ENCODE results near the gene ASMT.
"Not testable (repeated sequence)": the region's sequence is repeated elsewhere in the genome, so short reads cannot be mapped to it uniquely, and the experiment has no call there.

ASMT gene

DNA sequence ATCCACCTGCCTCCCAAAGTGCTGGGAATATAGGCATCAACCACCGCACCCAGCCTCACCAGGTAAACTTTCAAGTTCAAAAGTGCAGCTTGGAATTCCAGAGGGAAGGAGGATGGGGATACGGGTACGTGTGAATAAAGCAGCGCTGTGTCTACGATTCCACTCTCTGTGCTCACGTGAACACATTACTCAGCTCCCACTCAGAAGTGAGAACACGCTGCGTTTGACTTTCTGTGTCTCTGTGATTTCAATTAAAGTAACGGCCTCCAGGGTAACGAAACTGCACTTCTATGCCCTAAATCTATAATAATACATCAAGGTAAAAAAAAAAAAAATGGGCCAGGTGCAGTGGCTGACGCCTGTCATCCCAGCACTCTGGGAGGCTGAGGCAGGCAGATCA lies 8.4 kb upstream of the ASMT start:
- DNase-seq (ENCODE audit: insufficient read length, low spot score) = no peak
- no peak for TF ChIP-seq SPI1 (IDR thresholded peaks at IDR 0.05; ENCODE audit: low read depth, low read length)
- no peak for TF ChIP-seq POLR2A (IDR thresholded peaks at IDR 0.05; ENCODE audit: low read depth, low read length)
- no peak for TF ChIP-seq TAF1 (IDR thresholded peaks at IDR 0.05; ENCODE audit: low read depth, low read length)
- TF ChIP-seq PAX5 (IDR thresholded peaks at IDR 0.05; ENCODE audit: insufficient read depth, low read length, severe bottlenecking) = no peak
- no peak for TF ChIP-seq POU2F2 (IDR thresholded peaks at IDR 0.05; ENCODE audit: low read depth, low read length)
- no peak for TF ChIP-seq POLR2AphosphoS5 (IDR thresholded peaks at IDR 0.05; ENCODE audit: low read depth, low read length)
- no peak for FAIRE-seq

DNA sequence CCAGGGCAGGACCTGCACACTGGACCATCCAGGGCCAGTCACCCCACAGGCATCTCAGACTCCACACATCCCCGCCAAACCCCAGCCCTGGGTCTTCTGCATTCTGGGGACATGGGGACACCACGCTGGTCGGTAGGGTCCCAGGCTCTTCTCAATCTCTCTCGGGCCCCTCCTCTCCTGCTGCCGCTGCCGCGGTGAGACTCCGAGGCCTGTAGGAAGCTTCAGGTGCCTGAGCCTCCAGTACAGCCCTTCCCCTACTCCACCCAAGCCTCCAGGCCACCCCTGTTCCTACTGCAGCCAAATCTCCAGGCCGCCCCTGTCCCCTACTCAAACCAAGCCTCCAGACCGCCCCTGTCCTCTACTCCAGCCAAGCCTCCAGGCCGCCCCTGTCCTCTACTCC lies 5.5 kb upstream of the ASMT start:
- no peak for TF ChIP-seq POLR2AphosphoS5 (IDR thresholded peaks at IDR 0.05; ENCODE audit: low read depth, low read length)
- no peak for TF ChIP-seq PAX5 (IDR thresholded peaks at IDR 0.05; ENCODE audit: insufficient read depth, low read length, severe bottlenecking)
- no peak for TF ChIP-seq POLR2A (IDR thresholded peaks at IDR 0.05; ENCODE audit: low read depth, low read length)
- no peak for TF ChIP-seq TAF1 (IDR thresholded peaks at IDR 0.05; ENCODE audit: low read depth, low read length)
- no peak for TF ChIP-seq POU2F2 (IDR thresholded peaks at IDR 0.05; ENCODE audit: low read depth, low read length)
- TF ChIP-seq SPI1 (IDR thresholded peaks at IDR 0.05; ENCODE audit: low read depth, low read length) = no peak
- DNase-seq (ENCODE audit: insufficient read length, low spot score) (no peak), FAIRE-seq (no peak)

DNA sequence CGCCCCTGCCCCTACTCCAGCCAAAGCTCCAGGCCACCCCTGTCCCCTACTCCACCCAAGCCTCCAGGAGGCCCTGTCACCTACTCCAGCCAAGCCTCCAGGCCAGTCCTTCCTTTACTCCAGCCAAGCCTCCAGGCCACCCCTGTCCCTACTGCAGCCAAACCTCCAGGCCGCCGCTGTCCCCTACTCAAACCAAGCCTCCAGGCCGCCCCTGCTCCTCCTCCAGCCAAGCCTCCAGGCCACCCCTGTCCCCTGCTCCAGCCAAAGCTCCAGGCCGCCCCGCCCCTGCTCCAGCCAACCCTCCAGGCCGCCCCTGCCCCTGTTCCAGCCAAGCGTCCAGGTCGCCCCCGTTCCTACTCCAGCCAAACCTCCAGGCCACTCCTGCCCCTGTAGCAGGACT lies 5.1 kb upstream of the ASMT start:
- FAIRE-seq (no peak), DNase-seq (ENCODE audit: insufficient read length, low spot score) (no peak)
- TF ChIP-seq POLR2A (IDR thresholded peaks at IDR 0.05; ENCODE audit: low read depth, low read length) (no peak), SPI1 (IDR thresholded peaks at IDR 0.05; ENCODE audit: low read depth, low read length) (no peak), PAX5 (IDR thresholded peaks at IDR 0.05; ENCODE audit: insufficient read depth, low read length, severe bottlenecking) (no peak), POLR2AphosphoS5 (IDR thresholded peaks at IDR 0.05; ENCODE audit: low read depth, low read length) (no peak), TAF1 (IDR thresholded peaks at IDR 0.05; ENCODE audit: low read depth, low read length) (no peak), POU2F2 (IDR thresholded peaks at IDR 0.05; ENCODE audit: low read depth, low read length) (no peak)

DNA sequence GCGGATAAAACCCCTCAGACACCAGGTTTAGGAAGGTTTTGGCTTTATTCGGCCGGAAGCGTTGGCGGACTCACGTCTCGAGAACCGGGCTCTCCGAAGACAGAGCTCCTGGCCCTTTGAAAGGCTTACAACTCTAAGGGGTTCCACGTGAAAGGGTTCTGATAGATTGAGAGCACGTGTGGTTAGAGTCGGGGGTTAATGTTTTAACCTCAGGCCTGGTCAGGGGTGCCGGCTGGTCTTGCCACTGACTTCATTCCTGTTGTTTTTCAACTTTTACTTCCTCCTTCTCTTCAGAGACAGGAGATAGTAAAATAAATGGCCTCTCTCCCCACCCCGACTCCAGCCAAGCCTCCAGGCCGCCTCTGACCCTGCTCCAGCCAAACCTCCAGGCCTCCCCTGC lies 4.7 kb upstream of the ASMT start:
- no peak for TF ChIP-seq SPI1 (IDR thresholded peaks at IDR 0.05; ENCODE audit: low read depth, low read length)
- TF ChIP-seq TAF1 (IDR thresholded peaks at IDR 0.05; ENCODE audit: low read depth, low read length) = no peak
- TF ChIP-seq POLR2AphosphoS5 (IDR thresholded peaks at IDR 0.05; ENCODE audit: low read depth, low read length) = no peak
- FAIRE-seq = no peak
- DNase-seq (ENCODE audit: insufficient read length, low spot score) = no peak

DNA sequence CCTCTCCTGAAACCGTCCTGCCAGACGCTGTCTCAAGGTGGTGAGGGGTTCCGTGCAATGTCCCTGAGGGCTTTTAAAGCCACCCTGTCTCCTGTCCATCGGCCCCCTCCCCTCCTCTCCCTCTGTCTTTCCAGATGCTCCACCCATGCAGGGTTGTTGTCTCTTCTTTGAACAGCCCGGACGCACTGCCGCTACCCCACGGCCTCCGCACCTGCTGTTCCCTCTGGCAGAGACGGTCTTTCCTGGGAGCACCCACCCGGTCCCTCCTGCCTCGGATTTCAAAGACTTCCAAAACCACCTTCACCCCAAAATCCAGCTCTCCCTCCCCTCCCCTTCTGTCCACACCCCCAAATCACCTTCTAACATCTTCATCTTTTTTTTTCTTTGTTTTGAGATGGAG lies 4.1 kb upstream of the ASMT start:
- FAIRE-seq (no peak), DNase-seq (ENCODE audit: insufficient read length, low spot score) (no peak)
- no peak for TF ChIP-seq POU2F2 (IDR thresholded peaks at IDR 0.05; ENCODE audit: low read depth, low read length)
- TF ChIP-seq PAX5 (IDR thresholded peaks at IDR 0.05; ENCODE audit: insufficient read depth, low read length, severe bottlenecking) = no peak
- TF ChIP-seq POLR2A (IDR thresholded peaks at IDR 0.05; ENCODE audit: low read depth, low read length) = no peak
- TF ChIP-seq SPI1 (IDR thresholded peaks at IDR 0.05; ENCODE audit: low read depth, low read length) = no peak
- no peak for TF ChIP-seq TAF1 (IDR thresholded peaks at IDR 0.05; ENCODE audit: low read depth, low read length)
- TF ChIP-seq POLR2AphosphoS5 (IDR thresholded peaks at IDR 0.05; ENCODE audit: low read depth, low read length) = no peak

DNA sequence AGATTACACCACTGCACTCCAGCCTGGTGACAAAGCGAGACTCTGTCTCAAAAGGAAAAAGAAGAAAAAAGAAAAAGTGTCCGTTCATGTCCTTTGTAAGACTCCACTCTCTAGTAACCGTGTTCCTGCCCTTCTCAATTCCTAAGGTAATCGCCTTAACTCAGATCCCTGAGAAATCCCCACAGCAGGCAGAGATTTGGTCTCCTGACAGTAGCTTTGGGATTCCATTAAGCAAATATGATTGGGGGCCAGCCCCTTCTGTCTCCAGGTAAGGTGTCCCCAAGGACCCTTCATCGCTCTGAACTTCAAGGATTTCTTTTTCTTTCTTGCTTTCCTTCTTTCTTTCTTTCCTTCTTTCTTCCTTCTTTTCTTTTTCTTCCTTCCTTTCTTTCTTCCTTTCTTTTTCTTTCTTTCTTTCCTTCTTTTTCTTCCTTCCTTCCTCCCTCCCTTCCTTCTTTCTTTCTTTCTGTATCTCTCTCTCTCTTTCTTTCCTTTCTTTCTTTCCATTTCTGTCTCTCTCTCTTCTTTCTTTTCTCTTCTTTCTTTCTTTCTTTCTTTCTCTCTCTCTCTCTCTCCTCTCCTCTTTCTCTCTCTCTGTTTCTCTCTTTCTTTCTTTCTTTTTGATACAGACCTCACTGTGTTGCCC lies 2.1 kb upstream of the ASMT start:
- TF ChIP-seq TAF1 (IDR thresholded peaks at IDR 0.05; ENCODE audit: low read depth, low read length) = no peak
- no peak for TF ChIP-seq PAX5 (IDR thresholded peaks at IDR 0.05; ENCODE audit: insufficient read depth, low read length, severe bottlenecking)
- TF ChIP-seq SPI1 (IDR thresholded peaks at IDR 0.05; ENCODE audit: low read depth, low read length) = no peak
- TF ChIP-seq POU2F2 (IDR thresholded peaks at IDR 0.05; ENCODE audit: low read depth, low read length) = no peak
- TF ChIP-seq POLR2AphosphoS5 (IDR thresholded peaks at IDR 0.05; ENCODE audit: low read depth, low read length) = no peak
- TF ChIP-seq POLR2A (IDR thresholded peaks at IDR 0.05; ENCODE audit: low read depth, low read length) = no peak
- FAIRE-seq (no peak), DNase-seq (ENCODE audit: insufficient read length, low spot score) (no peak)

DNA sequence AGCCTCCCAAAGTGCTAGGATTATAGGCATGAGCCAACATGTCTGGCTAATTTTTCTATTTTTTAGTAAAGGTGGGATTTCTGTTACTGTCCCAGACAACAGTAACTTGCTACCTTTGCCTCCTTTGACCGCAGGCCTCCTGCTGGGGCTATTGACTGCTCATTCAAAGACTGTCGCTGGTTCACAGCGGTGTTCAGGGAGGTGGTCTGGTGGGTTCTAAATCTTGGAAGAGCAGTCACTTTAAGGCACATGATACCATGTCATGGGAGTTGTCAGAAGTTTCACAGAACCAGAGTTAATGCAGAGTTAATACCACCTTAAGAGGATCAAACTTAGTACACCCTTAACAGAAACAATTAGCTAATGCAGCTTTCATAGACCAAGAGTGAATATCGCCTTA lies 3.8 kb downstream of the ASMT start:
- TF ChIP-seq POLR2AphosphoS5 (IDR thresholded peaks at IDR 0.05; ENCODE audit: low read depth, low read length) = no peak
- no peak for TF ChIP-seq PAX5 (IDR thresholded peaks at IDR 0.05; ENCODE audit: insufficient read depth, low read length, severe bottlenecking)
- FAIRE-seq (no peak), DNase-seq (ENCODE audit: insufficient read length, low spot score) (no peak)

DNA sequence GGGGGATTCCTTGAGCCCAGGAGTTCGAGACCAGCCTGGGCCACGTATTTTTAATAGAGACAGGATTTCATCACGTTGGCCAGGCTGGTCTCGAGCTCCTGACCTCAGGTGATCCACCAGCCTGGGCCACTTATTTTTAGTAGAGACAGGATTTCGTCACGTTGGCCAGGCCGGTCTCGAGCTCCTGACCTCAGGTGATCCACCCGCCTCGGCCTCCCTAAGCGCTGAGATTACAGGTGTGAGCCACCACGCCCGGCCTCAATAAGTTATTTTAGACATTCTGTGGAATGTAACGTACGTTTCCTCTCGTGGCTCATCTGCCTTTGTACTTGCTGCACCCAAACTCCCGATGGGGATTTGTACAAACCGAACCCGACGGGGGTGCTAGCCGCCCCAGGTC lies 8.8 kb downstream of the ASMT start:
- no peak for FAIRE-seq
- TF ChIP-seq POLR2AphosphoS5 (IDR thresholded peaks at IDR 0.05; ENCODE audit: low read depth, low read length) = no peak
- TF ChIP-seq PAX5 (IDR thresholded peaks at IDR 0.05; ENCODE audit: insufficient read depth, low read length, severe bottlenecking) = no peak
- no peak for TF ChIP-seq POU2F2 (IDR thresholded peaks at IDR 0.05; ENCODE audit: low read depth, low read length)
- no peak for TF ChIP-seq SPI1 (IDR thresholded peaks at IDR 0.05; ENCODE audit: low read depth, low read length)
- no peak for TF ChIP-seq TAF1 (IDR thresholded peaks at IDR 0.05; ENCODE audit: low read depth, low read length)
- TF ChIP-seq POLR2A (IDR thresholded peaks at IDR 0.05; ENCODE audit: low read depth, low read length) = no peak
- no peak for DNase-seq (ENCODE audit: insufficient read length, low spot score)

DNA sequence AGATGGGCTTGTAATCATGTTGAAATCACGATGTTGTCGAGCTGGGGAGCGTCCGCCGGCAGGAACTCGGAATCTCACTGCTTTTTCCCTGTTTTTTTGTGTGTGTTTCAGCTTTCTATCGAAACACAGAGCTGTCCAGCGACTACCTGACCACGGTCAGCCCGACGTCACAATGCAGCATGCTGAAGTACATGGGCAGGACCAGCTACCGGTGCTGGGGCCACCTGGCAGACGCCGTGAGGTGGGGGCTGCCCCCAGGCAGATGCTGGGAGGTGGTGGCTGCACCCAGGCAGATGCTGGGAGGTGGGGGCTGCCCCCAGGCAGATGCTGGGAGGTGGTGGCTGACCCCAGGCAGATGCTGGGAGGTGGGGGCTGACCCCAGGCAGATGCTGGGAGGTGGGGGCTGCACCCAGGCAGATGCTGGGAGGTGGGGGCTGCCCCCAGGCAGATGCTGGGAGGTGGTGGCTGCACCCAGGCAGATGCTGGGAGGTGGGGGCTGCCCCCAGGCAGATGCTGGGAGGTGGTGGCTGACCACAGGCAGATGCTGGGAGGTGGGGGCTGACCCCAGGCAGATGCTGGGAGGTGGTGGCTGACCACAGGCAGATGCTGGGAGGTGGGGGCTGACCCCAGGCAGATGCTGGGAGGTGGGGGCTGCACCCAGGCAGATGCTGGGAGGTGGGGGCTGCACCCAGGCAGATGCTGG lies 9.4 kb downstream of the ASMT start:
- DNase-seq (ENCODE audit: insufficient read length, low spot score); FAIRE-seq: not testable (repeated sequence)

DNA sequence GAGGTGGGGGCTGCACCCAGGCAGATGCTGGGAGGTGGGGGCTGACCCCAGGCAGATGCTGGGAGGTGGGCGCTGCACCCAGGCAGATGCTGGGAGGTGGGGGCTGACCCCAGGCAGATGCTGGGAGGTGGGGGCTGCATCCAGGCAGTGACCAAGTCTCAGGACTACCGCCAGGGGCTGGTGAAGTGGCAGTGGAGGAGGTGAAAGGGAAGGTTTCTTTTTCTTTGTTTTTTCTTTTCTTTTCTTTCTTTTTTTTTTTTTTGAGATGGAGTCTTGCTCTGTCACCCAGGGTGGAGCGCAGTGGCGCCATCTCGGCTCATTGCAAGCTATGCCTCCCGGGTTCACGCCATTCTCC lies 10.0 kb downstream of the ASMT start:
- not testable (repeated sequence) for FAIRE-seq; DNase-seq (ENCODE audit: insufficient read length, low spot score)

DNA sequence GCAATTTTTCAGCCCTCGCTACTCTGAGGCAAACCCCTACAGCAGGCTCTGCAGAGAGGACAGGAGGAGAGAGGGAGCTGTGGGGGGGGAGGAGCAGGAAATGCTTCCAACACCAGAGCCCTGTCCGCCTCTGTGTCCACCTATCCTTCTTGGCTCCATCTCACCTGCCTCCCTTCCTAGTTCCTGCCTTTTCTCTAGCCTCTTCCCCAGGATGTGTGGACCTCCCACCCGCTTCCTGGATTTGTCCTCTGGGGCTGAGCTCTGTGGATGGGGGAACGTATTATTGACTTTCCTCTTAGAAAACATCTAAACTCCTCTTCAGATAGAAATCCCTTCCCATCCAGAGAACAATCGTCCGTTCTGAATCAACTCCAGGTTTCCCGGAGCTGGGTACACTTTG lies 14.4 kb downstream of the ASMT start:
- FAIRE-seq (no peak), DNase-seq (ENCODE audit: insufficient read length, low spot score) (no peak)
- TF ChIP-seq POU2F2 (IDR thresholded peaks at IDR 0.05; ENCODE audit: low read depth, low read length) (no peak), POLR2A (IDR thresholded peaks at IDR 0.05; ENCODE audit: low read depth, low read length) (no peak), TAF1 (IDR thresholded peaks at IDR 0.05; ENCODE audit: low read depth, low read length) (no peak), PAX5 (IDR thresholded peaks at IDR 0.05; ENCODE audit: insufficient read depth, low read length, severe bottlenecking) (no peak), SPI1 (IDR thresholded peaks at IDR 0.05; ENCODE audit: low read depth, low read length) (no peak), POLR2AphosphoS5 (IDR thresholded peaks at IDR 0.05; ENCODE audit: low read depth, low read length) (no peak)

All from GM12891 (cell line).